Muscle layer of colon (tissue), 2 donors: ENCODE results near the gene RPP38.

Experiments used
- H3K27ac ChIP-seq: one replicate; pipeline ENCODE4 v1.7.0; 2013; ENCODE audit warnings: low read depth, mild to moderate bottlenecking, low read length, moderate library complexity
- H3K27me3 ChIP-seq, 2 donors: one replicate each; pipeline ENCODE4 v1.7.0; 2013; ENCODE audit warnings: low read length in 2 of 2, mild to moderate bottlenecking in 2 of 2; ENCODE audit not compliant: insufficient read depth in 2 of 2, control insufficient read depth in 1 of 2
- H3K36me3 ChIP-seq: one replicate; pipeline ENCODE4 v1.7.0; 2013; ENCODE audit warnings: mild to moderate bottlenecking, low read length; ENCODE audit not compliant: insufficient read depth
- H3K4me1 ChIP-seq: one replicate; pipeline ENCODE4 v1.7.0; 2013; ENCODE audit warnings: mild to moderate bottlenecking, low read length; ENCODE audit not compliant: insufficient read depth
- H3K4me3 ChIP-seq, 2 donors: one replicate each; pipeline ENCODE4 v1.7.0; 2013; ENCODE audit warnings: low read length in 2 of 2, low read depth in 1 of 2, mild to moderate bottlenecking in 1 of 2, moderate library complexity in 1 of 2
- H3K9ac ChIP-seq: one replicate; pipeline ENCODE4 v1.7.0; 2013; ENCODE audit warnings: low read length
- H3K9me3 ChIP-seq: one replicate; pipeline ENCODE4 v1.7.0; 2013; ENCODE audit warnings: mild to moderate bottlenecking, low read length
- donor health status: abdominal sarcoma.
- donor health status: Adenocarcinoma of cecum.

RPP38 gene

GRCh38 chr10:15140698-15141097 lies 43.5 kb downstream of the RPP38 start:
- Histone ChIP-seq H3K4me1 (no peaks in the 10 kb centered on the region), H3K4me3 (no peak overlapping the region), H3K9ac (no peak overlapping the region), H3K27me3 (no peaks in the 10 kb centered on the region), H3K27ac (no peak overlapping the region), H3K36me3 (peaks cover 10% of the 10 kb centered on the region), H3K9me3 (no peaks in the 10 kb centered on the region)

- Histone ChIP-seq H3K9ac (no peak overlapping the region), H3K4me3 (no peak overlapping the region), H3K9me3 (no peaks in the 10 kb centered on the region), H3K4me1 (no peaks in the 10 kb centered on the region), H3K27me3 (no peaks in the 10 kb centered on the region), H3K36me3 (peaks cover 10% of the 10 kb centered on the region), H3K27ac (no peak overlapping the region)
Measured at GRCh38 chr10:15141136-15142054, 44.2 kb downstream of the RPP38 start.

DNA sequence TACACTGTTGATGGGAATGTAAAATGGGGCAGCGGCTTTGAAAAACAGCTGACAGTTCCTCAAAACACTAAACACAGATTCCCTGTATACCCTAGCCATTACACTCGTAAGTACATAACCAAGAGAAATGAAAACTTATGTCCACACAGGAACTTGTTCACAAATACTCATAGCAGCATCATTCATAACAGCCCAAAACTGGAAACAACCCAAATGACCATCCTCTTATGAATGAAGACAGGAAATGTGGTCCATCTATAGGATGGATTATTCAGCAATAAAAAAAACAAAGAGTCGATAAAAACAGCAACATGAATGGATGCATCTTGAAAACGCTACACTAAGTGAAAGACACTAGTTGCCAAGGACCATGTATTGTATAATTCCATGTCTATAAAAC lies 47.6 kb downstream of the RPP38 start:
- no peaks in the 10 kb centered on the region for H3K4me1 ChIP-seq
- H3K27me3 ChIP-seq = no peaks in the 10 kb centered on the region
- H3K9ac ChIP-seq = no peak overlapping the region
- peaks cover 7% of the 10 kb centered on the region for H3K36me3 ChIP-seq
- no peaks in the 10 kb centered on the region for H3K9me3 ChIP-seq
- no peak overlapping the region for H3K4me3 ChIP-seq
- no peak overlapping the region for H3K27ac ChIP-seq

GRCh38 chr10:15146366-15146765 lies 49.2 kb downstream of the RPP38 start:
- H3K36me3 ChIP-seq = no peaks in the 10 kb centered on the region
- no peak overlapping the region for H3K9ac ChIP-seq
- H3K9me3 ChIP-seq = no peaks in the 10 kb centered on the region
- H3K27me3 ChIP-seq = no peaks in the 10 kb centered on the region
- H3K27ac ChIP-seq = no peak overlapping the region
- no peaks in the 10 kb centered on the region for H3K4me1 ChIP-seq
- H3K4me3 ChIP-seq = no peak overlapping the region

GRCh38 chr10:15147594-15148392 lies 50.6 kb downstream of the RPP38 start:
- H3K36me3 ChIP-seq = no peaks in the 10 kb centered on the region
- no peak overlapping the region for H3K9ac ChIP-seq
- H3K9me3 ChIP-seq = no peaks in the 10 kb centered on the region
- no peak overlapping the region for H3K27ac ChIP-seq
- no peaks in the 10 kb centered on the region for H3K27me3 ChIP-seq
- H3K4me1 ChIP-seq = no peaks in the 10 kb centered on the region
- no peak overlapping the region for H3K4me3 ChIP-seq

DNA sequence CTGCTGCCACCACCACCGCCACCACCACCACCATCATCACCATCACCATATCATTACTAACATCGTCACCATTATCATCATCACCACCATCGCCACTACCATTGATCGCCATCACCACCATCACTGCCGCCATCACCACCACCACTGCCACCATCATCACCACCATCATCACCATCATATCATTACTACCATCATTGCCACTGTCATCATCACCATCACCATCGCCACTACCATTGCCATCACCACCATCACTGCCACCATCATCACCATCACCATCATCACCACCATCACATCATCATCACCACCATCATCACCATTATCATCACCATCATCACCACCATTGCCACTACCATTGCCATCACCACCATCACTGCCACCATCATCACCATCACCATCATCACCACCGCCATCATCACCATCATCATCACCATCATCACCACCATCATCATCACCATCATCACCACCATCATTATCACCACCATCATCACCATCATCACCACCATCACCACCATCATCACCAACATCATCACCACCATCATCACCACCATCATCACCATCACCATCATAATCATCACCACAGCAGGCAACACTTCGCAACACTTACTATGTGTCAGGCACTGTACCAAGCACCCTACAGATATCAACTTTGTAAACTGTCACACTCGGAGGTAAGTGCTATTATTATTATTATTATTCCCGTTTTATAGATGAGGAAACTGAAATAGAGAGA lies 52.1 kb downstream of the RPP38 start:
- no peak overlapping the region for H3K9ac ChIP-seq

DNA sequence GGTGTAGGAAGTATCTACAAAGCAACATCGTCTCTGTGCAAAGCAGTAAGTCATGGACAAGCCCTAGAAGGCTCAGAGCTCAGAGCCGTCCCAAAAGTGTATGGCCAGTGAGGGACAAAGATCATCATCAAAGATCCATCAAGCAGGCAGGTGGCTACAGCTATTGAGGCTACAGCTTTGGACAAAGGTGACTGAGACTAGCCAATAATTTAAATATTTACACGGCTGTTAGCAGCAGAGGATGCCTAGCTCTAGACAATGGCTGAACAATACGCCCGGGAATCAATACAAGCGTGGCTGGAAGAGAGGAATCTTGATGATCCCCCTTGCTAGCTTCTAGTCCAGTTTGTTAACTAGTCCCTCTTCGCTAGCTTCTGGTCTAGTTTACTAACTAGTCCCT lies 53.4 kb downstream of the RPP38 start:
- H3K4me3 ChIP-seq = no peak overlapping the region
- no peak overlapping the region for H3K9ac ChIP-seq
- H3K27me3 ChIP-seq = no peaks in the 10 kb centered on the region
- H3K27ac ChIP-seq = no peak overlapping the region
- no peaks in the 10 kb centered on the region for H3K36me3 ChIP-seq
- no peaks in the 10 kb centered on the region for H3K9me3 ChIP-seq
- H3K4me1 ChIP-seq = no peaks in the 10 kb centered on the region

More for the DNA sequence above, 52.1 kb downstream of the RPP38 start:
- Histone ChIP-seq H3K4me1 (no peaks in the 10 kb centered on the region), H3K4me3 (no peak overlapping the region), H3K36me3 (no peaks in the 10 kb centered on the region), H3K9me3 (no peaks in the 10 kb centered on the region), H3K27me3 (no peaks in the 10 kb centered on the region), H3K27ac (no peak overlapping the region)

- Histone ChIP-seq H3K36me3 (no peaks in the 10 kb centered on the region), H3K4me3 (no peak overlapping the region), H3K27me3 (no peaks in the 10 kb centered on the region), H3K27ac (no peak overlapping the region), H3K9me3 (no peaks in the 10 kb centered on the region), H3K9ac (no peak overlapping the region), H3K4me1 (no peaks in the 10 kb centered on the region)
Measured at GRCh38 chr10:15152556-15152955, 55.4 kb downstream of the RPP38 start.
